HG02798 (cell line): ENCODE results near the gene C22orf39.
A peak's percentile ranks its signal among the peaks of the same experiment; 100 is the strongest.
"Not testable (repeated sequence)": the region's sequence is repeated elsewhere in the genome, so short reads cannot be mapped to it uniquely, and the experiment has no call there.

Experiments
- ATAC-seq: cut with Tn5 transposase; IDR thresholded peaks from one replicate; pipeline ENCODE4 v1.9.1; 2021; ENCODE audit warnings: mild to moderate bottlenecking; ENCODE audit not compliant: unreplicated experiment, poor library complexity

The C22orf39 gene

DNA sequence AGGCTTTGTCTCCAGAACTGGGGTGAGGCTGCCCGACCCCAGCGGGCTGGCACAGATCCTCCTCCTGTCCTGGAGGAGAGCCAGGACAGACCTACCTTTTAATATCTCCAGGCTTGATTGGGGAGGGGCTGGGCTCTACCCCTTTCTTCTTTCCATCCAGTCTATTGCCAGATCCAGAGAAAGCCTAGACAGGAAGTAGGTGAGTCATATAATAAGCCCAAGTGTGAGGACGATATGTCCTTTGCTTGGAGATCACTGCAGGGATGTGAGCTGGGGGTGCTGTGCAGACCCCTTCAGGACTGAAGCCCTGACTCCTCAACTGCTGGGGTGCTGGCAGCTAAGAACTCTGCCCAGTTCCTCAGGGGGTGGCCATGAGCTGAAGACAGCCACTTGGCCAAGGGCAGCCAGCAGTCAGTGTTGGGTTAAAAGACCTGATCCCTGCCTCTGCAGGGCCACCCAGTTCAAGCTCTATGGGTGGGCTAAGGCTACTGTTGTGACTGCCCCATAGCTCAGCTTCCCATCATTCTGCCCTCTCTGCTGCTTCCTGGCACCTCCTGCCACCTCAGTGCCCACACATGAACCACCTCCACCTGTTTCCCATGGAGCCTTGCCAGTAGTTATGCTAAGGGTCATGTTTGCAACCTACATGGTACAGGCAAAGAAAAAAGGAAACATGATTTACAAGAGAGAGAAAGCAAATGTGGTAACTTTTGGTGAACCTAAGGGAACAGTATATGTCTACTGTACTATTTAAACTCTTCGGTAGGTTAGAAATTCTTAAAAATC is 8.3 kb upstream of the C22orf39 start:
- ATAC-seq, result no peak

- ATAC-seq, result no peak
Measured at GRCh38 chr22:19455033-19455432, 7.5 kb upstream of the C22orf39 start.

DNA sequence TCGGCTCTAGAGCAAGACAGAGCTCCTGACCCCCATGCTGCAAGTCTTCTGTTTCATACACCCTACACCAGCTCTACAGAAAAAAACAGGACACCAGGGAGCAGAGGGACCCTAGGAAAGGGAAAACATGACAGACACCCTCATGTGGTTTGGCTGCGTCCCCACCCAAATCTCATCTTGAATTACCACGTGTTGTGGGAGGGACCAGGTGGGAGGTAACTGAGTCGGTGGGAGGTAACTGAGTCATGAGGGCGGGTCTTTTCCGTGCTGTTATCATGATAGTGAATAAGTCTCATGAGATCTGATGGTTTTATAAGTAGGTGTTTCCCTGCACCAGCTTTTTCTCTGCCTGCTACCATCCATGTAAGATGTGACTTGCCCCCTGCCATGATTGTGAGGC is 6.6 kb upstream of the C22orf39 start:
- no peak for ATAC-seq

DNA sequence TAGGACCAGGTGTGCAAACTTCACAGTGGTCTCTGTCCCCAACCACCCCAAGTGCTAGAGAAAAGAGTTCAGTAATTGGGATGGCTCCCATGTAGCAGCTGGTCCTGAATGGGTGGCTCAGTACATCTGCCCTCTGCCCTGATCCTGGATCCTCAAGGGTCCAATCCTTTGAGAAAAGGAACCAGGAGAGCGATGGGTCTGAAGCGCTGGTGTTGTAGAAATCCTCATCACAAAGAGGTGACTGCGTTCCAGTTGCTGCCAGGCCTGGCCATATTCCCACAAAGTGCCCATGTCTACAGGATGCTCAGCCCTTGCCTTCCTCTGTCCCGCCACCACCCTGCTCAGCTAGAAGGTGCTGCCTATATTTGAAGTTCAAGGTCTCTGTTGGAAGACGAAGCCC is 6.2 kb upstream of the C22orf39 start:
- no peak for ATAC-seq

GRCh38 chr22:19451570-19451969 is 4.1 kb upstream of the C22orf39 start:
- ATAC-seq, result no peak

- no peak for ATAC-seq
Measured at GRCh38 chr22:19450363-19451175, 3.1 kb upstream of the C22orf39 start.

GRCh38 chr22:19449422-19449767 is 1.9 kb upstream of the C22orf39 start:
- no peak for ATAC-seq

GRCh38 chr22:19448739-19449421 is 1.4 kb upstream of the C22orf39 start:
- peak; percentile 22 for ATAC-seq

DNA sequence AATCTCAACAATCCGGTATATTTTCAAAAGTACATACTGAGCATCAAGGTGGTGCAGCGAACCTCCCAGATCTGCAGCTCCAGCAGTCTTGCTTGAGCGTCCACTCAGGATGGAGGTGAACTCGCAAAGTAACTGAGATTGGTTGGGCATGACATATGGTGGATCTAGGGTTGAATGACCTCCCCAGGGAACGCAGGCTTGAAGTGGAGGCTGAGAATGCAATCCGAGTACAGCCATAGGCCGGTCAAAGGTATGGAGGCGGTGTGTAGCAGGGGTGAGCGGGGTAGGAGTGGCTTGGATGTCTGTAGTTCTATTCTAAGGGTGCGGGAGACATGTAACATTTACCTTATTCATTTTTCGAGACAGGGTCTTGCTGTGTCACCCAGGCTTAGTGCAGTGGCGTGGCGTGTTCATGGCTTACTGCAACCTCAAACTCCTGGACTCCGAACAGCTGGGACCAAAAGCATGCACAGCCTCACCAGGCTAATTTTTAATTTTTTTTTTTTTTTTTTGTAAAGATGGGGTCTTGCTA is 631 bp upstream of the C22orf39 start:
- ATAC-seq, result peak; percentile 16

- no peak for ATAC-seq
Measured at GRCh38 chr22:19446603-19447329, 745 bp downstream of the C22orf39 start.

- ATAC-seq, result not testable (repeated sequence)
Measured at GRCh38 chr22:19445279-19445982, 2.1 kb downstream of the C22orf39 start.

- no peak for ATAC-seq
Measured at GRCh38 chr22:19443544-19444211, 3.8 kb downstream of the C22orf39 start.

- no peak for ATAC-seq
Measured at GRCh38 chr22:19442166-19442565, 5.3 kb downstream of the C22orf39 start.

DNA sequence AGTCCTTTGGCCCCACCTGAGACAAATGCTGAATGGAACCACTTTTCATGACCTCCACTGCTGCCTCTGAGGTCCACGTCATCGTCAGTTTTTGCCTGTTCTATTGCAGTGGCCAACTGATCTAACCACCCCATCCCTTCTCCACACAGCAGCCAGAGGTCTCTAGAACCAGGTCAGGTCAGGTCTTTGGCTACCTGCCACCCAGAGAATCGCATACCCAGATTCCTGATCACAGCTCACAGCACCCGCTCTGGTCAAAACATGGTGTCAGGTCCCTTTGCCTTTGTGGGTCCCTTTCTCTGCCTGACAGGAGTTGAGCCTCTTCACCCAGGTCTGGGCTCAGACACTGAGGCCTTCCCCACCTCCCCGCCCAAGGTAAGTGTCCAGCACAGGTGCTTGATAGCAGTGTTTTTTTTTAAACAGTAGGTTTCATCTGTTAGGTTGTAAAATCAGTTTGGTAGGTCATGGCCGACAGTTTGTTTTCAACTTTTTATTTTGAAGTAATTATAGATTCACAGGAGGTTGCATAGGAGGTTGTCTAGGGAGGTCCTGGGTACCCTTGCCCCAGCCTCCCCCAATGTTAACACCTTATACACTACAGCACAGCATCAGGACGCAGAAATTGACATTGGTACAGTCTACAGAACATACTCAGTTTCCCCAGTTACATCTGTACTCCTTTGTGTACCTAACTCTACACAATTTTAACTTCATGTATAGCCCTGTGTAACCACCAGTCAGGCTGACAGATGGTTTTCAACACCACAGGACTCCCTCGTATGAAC is 6.9 kb downstream of the C22orf39 start:
- no peak for ATAC-seq

DNA sequence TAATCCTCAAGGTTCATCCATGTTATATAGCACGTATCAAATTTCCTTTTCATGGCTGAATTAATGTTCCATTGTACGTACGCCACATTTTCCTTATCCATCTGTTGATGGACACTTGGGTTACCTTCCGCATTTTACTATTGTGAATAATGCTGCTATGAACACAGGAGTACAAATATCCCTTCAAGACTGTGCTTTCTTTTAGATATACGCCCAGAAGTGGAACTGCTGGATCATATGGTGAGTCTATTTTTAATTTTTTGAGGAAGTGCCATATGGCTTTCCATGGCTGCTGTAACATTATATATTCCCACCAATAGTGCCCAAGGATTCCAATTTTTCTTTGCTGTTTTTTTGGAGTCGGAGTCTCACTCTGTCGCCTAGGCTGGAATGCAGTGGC is 9.2 kb downstream of the C22orf39 start:
- ATAC-seq, result no peak

DNA sequence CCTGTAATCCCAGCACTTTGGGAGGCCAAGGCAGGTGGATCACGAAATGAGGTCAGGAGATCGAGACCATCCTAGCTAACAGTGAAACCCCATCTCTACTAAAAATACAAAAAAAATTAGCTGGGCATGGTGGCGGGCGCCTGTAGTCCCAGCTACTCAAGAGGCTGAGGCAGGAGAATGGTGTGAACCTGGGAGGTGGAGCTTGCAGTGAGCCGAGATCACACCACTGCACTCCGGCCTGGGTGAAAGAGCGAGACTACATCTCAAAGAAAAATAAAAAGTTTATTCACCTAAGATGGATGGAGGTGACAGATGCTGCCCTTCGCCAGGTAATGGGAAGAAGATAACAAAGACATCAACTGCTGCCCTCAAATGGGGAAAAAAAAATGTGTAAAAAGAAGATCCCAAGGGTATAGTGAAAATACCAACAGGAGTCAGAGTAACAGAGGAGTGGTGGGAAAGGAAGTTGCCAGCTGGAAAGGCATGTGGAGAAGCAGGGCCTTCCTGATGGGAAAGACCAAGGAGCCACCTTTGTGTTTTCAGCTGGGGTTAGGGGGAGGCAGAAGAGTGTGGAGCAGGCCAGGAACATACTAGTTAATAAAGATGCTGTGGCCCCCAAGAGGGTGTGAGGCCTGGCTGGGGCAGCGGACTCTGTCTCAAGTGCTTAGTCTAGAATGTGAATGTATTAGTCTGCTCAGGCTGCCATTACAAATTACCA is 10.9 kb downstream of the C22orf39 start:
- ATAC-seq, result not testable (repeated sequence)

GRCh38 chr22:19434829-19435580 is 12.5 kb downstream of the C22orf39 start:
- no peak for ATAC-seq
